ENCODE results near the gene INPP4A. TPM values are rescaled to one million over a fixed set of nuclear protein-coding genes. Genes with fewer than 3 reads are reported as not detected.
A peak's percentile ranks its signal among the peaks of the same experiment; 100 is the strongest.
"Not testable (repeated sequence)": the region's sequence is repeated elsewhere in the genome, so short reads cannot be mapped to it uniquely, and the experiment has no call there.

Gene INPP4A
- polyA plus RNA-seq, 1 donor, result 12.5 TPM

DNA sequence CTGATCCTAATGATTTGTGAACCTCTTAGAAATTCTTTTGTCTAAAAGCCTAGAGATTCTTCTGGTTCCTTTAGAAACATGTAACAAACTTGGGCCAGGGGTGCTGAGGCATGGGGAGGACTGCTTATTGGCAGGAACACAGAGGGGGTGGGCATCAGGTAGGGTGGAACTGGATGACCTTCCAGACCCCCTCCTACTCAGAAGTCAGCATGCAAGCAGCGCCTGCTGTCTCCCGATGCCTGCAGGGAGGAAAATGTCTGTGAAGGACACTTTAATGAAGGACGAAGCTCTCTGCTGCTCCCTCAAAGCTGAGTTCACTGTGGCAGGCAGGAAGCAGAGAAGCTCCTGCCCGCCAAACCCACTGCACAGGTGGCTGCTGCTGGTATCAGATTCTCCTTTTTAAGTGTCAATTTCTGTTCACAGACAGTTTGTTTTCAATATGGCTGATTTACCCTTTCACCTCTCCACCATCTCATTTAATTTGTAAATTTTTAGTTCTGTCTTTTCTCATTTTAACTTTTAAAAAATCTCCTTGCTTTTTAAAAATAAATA is 144.3 kb downstream of the INPP4A start:
- no peak for DNase-seq

DNA sequence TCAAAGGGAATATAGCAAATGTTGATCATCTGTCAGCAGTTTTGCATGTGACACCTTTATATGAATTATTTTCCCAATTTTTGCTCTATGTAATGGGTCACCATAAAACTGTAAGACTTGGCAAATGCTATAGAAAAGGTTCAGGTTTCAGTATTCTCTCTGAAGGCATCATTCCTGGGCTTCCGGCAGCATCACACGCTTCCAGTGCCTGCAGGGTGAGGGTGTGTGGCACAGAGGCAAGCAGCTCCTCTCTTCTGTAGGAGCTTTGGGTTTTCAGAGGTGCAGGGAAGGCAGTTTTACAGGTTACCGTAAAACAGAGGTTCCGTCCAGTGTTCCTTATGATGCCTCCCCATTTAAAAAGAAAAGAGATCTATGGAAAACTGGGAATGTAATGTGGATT is 144.8 kb downstream of the INPP4A start:
- no peak for DNase-seq

DNA sequence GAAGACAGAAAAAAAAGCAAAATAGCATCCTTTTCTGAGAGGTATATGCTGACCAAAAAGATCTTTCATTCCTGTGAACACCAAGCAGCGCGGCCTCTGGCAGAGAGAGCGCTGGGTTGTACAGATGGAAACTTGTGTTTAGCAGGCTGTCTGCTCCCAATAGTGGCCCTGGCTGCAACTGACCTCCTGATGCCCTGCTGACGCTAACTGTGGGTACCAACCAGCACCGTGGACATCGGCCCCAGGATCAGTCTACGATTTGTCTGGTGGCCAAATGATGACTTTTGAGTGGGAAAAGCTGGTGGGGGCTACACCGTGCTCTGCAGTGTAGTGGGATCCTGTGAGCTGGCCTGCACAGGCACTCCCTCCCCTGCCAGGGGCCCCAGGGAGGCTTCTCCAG is 147.9 kb downstream of the INPP4A start:
- DNase-seq, result no peak

DNA sequence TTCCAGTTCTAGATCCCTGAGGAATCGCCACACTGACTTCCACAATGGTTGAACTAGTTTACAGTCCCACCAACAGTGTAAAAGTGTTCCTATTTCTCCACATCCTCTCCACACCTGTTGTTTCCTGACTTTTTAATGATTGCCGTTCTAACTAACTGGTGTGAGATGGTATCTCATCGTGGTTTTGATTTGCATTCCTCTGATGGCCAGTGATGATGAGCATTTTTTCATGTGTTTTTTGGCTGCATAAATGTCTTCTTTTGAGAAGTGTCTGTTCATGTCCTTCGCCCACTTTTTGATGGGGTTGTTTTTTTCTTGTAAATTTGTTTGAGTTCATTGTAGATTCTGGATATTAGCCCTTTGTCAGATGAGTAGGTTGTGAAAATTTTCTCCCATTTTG is 150.0 kb downstream of the INPP4A start:
- DNase-seq, result not testable (repeated sequence)

DNA sequence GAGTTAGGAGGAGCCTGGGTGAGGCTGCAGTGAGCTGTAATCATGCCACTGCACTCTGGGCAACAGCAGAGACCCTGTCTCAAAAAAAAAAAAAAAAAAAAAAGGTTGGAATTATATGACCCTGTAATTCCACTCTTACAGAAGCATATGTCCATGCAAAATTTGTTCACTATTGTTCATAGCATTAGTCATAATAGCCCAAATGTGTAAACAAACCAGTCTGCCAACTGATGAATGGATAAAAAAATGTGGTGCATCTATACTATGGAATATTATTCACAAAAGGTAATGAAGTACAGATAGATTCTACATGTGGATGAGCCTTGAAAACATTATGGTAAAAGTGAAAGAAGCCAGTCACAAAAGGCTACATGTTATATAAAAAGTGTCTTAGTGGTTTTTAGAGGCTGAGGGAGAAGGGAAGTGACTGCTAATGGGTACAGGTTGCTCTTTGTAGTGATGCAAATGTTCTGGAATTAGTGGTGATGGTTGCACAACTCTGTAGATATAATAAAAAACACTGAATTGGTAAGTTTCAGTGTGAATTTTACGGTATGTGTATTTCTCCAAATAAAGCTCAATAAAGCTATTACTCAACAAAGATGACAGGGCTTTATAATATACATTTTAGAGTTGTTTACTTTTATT is 154.2 kb downstream of the INPP4A start:
- DNase-seq, result no peak

DNA sequence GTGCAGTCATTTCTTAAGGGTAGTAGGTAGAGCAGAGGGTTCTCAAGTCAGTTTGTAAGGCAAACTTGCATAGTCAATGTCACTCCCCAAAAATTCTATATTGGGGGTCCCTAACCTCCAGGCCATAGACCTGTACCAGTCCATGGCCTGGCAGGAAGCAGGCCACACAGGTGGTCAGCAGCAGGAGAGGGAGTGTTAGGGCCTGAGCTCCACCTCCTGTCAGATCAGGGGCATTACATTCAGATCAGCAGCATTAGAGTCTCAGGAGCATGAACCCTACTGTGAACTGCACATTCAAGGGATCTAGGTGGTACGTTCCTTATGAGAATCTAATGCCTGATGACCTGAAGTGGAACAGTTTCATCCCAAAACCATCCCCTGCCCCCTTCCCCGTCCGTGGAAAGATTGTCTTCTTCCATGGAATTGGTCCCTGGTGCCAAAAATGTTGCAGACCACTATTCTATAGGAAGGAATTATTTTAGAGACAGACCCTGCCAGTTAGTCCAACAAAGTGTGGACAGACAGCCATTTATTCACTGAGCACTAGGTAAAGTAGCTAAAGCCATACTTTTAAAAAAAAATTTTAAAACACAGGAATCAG is 157.0 kb downstream of the INPP4A start:
- DNase-seq, result no peak

DNA sequence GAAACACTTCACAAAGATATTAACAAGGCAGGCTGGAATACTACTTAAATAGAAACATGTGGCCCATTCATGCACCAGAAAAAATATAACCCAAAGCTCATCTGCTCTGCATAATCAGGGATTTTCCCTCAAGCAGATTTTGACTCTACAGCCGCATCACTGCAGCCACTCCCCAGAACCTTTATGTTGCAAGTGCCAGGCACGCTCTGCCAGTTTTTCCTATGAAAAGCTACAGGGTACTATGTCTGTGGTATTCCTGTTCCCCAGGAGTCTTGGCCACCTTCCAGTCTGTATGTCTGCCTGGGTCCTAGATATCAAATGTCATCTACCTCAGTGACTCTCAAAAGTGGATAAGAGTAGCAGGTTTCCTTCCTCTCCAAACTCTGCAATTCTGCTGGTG is 159.9 kb downstream of the INPP4A start:
- DNase-seq, result no peak

DNA sequence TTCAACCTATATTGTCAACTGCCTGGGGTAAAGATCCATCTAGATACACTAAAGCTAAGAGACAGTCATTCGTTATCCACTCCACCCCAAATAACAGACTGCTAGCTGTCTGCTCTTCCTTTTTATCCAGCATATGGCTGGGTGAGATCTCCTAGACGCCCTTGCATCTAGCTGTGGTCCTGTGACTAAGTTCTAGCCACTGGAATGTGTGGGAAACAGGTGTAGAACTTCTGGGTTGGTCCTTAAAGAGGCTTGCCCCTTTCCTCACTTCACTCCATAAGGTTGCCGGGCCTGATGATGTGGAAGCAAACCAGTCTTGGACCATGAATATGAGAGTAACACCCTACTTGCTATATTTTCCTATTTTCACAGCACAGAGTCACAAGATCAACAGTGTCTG is 160.4 kb downstream of the INPP4A start:
- no peak for DNase-seq

DNA sequence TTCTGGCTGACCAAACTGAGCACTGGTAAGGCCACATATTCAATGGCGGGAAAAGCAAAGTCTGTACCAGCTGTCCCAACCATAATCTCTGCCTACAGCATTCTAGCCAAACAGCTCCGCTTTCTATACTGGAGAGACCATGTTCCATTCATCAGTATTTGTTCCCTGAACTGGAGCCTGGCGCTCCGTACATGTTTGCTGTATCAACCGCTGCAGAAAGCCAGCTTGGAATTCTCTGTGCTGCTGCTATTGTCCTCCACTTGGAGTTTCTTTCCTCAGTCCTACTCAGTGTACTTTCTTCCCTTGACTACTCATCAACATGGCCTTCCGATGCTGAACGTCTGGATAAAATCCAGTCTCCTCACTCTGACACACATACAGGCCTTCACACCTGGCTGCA is 161.8 kb downstream of the INPP4A start:
- no peak for DNase-seq

DNA sequence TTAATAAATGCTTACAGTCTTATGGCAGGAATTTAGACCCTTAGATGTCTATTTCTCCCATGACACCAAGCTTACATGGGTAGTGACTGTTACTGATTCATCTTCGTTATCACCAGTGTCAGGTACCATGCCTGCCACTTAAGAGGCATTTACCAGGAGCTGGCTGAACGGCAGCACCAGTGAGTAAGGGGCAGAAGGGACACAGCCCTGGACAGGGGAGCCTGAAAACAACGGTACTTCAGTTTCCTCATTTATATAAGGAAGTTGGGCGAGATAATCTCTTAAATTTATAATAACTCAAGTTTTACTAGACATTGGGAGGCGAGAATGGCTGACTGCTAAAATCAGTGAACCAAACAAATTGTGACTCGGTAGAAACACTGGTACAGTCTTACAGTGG is 162.4 kb downstream of the INPP4A start:
- no peak for DNase-seq

DNA sequence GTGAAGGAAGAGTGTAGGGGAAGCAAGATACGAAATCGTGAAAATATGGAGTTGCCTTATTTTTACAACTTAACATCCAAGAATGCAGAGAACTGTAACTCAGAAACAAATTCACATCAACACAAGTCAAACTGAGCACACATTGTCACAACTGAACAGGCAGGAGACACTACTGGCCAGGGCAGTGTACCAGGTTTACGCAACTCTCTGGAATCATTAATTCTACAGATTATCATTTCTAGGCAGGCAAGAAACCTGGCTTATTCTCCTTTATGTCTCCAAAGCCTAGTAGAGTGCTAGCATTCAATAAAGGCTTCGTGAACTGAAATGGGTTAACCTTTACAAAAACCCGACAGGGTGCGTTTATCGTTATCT is 163.1 kb downstream of the INPP4A start:
- no peak for DNase-seq

DNA sequence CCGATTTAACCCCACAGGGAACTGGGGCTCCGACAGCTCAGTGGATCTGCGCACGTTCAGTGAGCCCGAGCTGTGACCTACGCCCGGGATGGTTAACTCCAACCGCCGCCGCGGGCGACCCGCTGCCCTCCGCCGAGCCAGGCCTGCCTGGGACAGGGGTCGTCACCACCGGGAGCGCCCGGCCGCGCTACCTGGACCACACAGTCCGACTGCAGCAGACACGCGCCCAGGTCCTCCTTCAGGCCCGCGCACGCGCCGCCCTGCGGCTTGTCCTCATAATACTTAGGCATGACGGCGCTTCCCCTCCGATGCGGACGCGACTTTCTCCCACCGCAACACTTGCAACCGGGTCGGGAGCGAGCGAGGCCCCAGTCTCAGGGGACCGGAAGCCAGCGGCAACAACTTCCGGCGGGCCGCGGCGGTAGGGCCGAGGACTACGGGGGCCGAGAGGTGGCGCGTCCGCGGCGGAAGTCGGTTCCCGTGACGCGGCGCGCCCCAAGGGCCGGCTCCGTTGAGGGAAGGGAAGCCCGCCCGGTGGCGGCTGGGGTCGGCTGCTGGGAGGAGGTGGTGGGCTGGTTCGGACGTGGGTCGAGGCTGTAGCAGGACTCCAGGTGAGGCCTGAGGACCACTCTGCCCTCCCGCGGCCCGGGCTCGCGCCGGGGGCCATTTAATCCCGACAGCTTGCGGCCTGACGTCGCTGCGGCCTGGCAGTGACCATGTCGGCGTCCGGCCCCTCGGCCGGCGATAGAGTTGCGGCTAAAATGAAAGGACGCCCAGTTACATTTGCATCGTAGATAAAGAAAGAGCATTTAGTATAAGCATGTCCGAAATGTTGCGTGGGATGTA is 163.7 kb downstream of the INPP4A start, which contains the start of the genes COA5 and UNC50:
COA5 (minus strand) TSS at position 397 of the 846 bp plus-strand sequence; CDS start at position 290, 107 bp downstream.
UNC50 (plus strand) TSS at position 474 of the 846 bp plus-strand sequence. CDS start 1,171 bp downstream, outside the sequence.
- peak; percentile 93 for DNase-seq

DNA sequence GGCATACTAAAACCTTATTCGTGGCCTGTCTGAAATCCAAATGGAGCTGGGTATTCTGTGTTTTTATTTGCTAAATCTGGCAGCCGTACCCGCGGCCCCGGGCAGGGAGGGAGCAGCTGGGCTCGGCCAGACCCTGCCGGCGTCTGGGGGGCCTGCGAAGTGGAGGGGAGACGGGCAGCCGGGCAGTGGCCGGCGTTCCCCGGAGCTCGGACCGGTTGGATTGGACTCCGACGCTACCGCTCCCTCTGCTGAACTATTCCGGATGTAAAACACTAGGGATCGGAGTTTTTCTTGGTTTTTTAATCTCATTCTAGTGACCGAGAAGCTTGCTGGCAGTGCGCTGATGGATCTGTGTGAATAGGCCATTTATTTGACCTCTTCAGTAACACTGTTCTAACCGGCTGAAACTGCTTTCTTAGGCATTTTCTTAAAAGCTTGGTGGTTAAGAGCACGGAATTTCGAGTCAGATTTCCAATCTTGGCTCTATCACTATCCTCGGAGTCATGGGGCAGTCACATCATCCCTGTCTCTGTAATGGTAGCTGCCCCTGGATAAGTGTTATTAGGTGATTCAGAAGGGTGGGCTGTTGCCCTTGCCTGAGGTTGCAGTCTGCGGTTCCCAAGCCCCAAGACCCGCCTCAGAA is 164.4 kb downstream of the INPP4A start:
- DNase-seq, result peak; percentile 17

DNA sequence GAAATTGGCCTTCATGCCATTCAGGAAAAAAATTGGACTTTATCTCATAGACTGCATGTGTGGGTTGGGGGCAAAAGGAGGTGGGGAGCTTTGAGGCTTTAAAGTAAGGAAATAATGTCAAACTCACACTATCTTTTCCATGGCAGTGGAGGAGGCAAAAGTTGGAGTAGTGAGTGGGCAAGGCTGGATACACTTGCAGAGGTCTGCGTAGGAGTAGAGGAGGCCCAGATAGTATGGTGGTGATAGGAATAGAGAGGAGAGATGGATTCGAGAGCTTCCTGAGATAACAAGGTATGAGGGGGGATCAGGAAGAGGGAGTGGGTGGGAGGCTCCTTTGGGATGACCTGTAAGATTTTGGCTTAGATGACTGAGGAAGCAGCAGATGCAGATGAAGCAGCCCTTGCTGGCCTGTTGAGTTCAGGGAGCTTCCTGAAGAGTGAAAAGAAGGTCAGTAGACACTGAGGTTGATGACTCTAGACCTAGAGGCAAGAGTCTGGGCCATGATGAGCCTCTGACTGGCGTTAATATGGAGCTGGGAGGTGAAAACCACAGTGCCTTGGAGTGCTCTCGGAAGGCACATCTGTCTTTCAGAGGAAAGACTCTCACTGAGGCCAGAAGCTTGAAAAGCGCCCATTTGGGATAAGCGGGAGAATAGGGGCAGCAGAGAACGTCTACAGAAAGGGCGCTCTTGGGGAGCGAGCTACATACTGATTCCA is 169.5 kb downstream of the INPP4A start:
- DNase-seq, result no peak

DNA sequence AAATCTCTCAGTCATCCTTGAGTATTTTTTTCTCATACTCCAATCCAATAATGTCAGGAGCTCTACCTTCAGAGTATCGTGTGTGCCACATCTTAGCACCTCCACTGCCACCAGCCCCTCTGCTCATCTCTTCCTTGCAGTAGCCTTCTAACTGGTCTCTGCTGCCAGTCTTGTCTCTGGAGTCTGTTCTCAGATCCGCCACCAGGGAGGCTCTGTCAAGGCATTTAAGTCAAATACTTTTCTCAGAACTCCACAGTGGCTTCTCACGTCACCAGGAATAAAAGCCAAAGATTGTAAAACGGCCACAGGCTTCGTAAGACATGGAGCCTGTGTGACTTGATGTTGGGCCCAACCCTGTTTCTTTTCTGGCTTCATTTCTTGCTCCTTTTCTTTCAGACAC is 170.8 kb downstream of the INPP4A start:
- no peak for DNase-seq

DNA sequence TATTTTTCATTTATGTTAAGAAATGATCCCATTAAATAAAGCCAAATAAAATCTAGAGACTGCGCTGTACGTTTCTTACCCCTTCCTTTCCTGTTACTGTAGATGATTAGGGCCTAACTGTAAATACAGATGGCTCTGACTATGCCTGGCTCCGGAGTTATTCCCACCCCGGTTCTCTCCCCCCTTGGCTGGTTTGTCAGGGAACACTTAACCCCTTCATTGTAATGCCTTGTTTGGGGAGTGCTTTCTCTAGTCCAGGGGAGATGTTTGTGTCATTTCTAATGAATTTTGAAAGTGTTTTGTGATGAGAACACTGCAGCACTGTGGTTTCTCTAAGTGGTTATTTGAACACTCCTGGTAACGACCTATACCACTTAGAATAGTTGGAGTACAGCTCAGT is 172.5 kb downstream of the INPP4A start:
- no peak for DNase-seq

DNA sequence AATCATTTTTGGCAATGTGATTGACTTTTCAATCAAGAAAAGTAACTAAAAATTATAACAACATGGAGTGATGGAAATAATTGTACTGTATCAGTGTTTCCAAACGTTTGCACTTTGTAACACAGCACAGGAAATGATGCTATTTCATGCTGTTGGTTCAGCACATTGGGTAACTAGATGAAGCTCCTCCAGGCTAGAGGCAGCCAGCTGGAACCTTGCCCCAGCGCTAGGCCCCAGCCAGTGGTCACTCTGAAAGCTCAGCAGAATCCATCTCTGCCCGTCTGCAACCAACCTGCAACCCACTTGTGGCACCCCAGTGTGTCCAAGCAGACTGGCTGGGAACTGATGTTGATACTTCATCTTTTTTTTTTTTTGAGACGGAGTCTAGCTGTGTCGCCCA is 179.0 kb downstream of the INPP4A start:
- no peak for DNase-seq

DNA sequence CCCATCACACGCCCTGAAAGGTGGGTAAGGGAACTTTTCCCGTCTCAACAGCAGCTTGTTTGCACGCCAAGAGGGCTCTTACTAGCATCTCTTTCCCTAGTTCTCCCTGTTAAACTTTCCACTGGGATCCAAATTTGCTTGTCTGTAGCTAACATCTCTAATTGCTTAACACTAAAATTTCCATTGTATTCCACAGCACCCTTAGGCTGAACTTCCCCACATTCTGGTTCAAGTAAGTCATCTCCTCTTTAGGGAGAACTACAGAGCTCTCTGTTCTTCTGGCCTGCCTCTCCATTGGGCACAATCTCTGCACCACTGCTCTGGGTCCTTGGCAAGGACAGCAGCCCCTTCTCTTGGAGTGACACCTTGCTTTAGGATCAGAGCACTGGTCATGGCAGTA is 187.7 kb downstream of the INPP4A start:
- DNase-seq, result no peak

DNA sequence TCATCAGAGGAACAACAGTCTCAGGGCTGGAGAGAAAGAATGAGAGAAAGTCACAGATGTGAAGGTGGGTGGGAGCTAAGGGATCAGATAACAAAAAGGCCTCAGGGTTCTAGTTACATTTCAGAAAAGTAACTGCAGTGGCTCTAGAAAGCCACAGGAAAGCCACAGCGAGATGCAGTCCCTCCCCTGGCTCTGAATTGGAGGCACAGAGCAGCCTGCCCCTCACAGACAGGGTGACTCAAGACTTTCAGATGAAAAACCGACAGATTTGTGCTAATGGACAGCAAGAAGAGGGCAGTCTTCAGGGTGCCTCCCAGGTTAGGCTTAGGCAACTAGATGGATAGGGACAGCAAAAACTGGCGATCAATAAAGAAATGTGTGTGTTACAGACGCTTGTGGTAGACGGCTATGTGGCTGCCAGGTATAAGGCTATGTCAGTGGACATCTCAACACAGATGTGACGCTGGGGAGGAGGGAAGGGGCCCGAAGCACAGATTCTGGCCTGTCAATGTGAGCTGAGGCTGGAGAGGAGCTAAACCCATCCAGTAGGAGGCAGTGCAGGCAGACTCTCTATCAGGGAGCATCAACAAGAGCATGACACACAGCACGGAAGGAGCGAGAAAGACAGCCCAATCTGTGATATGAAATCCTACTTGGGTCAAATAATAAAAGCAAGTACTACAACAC is 189.9 kb downstream of the INPP4A start:
- no peak for DNase-seq

DNA sequence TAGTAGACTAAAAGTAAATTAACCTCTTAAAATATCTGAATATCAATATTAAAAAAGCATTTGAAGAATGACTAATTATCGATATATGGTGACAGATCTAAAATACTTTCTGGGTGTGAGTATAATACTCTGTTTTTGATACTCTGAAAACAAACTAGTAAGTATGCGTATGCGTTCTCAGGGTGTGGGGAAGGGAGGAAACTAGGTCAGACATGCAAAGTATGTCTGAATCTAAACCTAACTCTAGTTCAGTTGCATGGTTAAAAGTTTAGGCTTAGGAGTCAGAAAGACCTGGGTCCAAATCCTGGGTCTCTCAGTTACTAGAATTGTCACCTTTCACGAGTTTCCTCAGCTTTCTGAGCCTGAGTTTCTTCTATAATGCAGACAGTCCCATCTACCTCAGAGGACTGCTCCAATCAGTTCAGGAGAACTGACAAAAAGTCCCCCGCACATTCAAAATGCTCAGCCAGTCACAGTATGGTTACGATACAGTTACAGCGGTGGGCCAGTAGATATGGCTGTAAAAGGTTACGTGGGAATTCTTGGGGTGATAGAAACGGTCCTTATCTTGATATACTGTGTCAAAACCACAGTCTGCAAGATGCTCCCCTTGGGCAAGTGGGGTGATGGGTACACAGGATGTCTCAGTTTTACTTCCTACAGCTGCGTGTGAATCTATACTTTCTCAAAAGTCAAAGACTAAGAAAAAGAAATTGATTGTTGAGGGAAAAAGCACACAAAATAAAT is 192.9 kb downstream of the INPP4A start:
- DNase-seq, result no peak
